Measurements from ENCODE around the gene TAOK2. TPM values are rescaled to one million over a fixed set of nuclear protein-coding genes. Genes with fewer than 3 reads are reported as not detected.

Gene TAOK2
- total and polyA plus RNA-seq, 8 donors: 12.5 to 135 (median 34.3) TPM

- H3K27ac ChIP-seq: peak overlapping the region in 4 of 5 donors; percentile 31 to 94 (median 92)
- H3K27me3 ChIP-seq: no peaks in the 10 kb centered on the region
- WGBS, 5 donors: 81 to 88% (median 82%) methylated on average over 8 to 9 of the region's 9 CpGs
- no peaks in the 10 kb centered on the region for H3K9me3 ChIP-seq
- no peak for DNase-seq
- peak overlapping the region in 2 of 4 donors; percentile 82 to 98 for H3K4me3 ChIP-seq
- peaks cover 25 to 50% (median 41%) of the 10 kb centered on the region in 4 donors for H3K4me1 ChIP-seq
- peaks cover 45 to 52% (median 50%) of the 10 kb centered on the region in 4 donors for H3K36me3 ChIP-seq
- intact Hi-C loops (cut with DNase I; ENCODE audit: low total_unique reads): no loop called here
- TF ChIP-seq POLR2A (IDR thresholded peaks at IDR 0.05): no peak
- no peak for TF ChIP-seq POLR2AphosphoS5 (IDR thresholded peaks at IDR 0.05)
These were observed 3.6 kb downstream of the TAOK2 start for GRCh38 chr16:29977063-29977825.

GRCh38 chr16:29978081-29978480 lies 4.4 kb downstream of the TAOK2 start:
- peaks cover 25 to 48% (median 39%) of the 10 kb centered on the region in 4 donors for H3K4me1 ChIP-seq
- no peak for TF ChIP-seq CTCF (IDR thresholded peaks at IDR 0.05)
- TF ChIP-seq POLR2AphosphoS5 (IDR thresholded peaks at IDR 0.05): no peak
- TF ChIP-seq EP300 (IDR thresholded peaks at IDR 0.05): no peak
- no peak for TF ChIP-seq POLR2A (IDR thresholded peaks at IDR 0.05)
- H3K27ac ChIP-seq: peak overlapping the region in 2 of 5 donors; percentile 90 to 94
- no peak overlapping the region for H3K4me3 ChIP-seq
- no peak for DNase-seq
- no peaks in the 10 kb centered on the region for H3K9me3 ChIP-seq
- WGBS, 5 donors: 92 to 96% (median 94%) methylated on average over 9 of the region's 9 CpGs
- intact Hi-C loops (cut with DNase I; ENCODE audit: low total_unique reads): no loop called here
- H3K27me3 ChIP-seq: no peaks in the 10 kb centered on the region
- H3K36me3 ChIP-seq: peaks cover 51 to 57% (median 56%) of the 10 kb centered on the region in 4 donors

GRCh38 chr16:29978564-29979270 lies 5.0 kb downstream of the TAOK2 start:
- Histone ChIP-seq H3K36me3 (peaks cover 57 to 63% (median 62%) of the 10 kb centered on the region in 4 donors), H3K27ac (no peak overlapping the region), H3K4me3 (no peak overlapping the region), H3K27me3 (no peaks in the 10 kb centered on the region), H3K9me3 (no peaks in the 10 kb centered on the region), H3K4me1 (peaks cover 25 to 46% (median 36%) of the 10 kb centered on the region in 4 donors)
- intact Hi-C loops (cut with DNase I; ENCODE audit: low total_unique reads): no loop called here
- TF ChIP-seq CTCF (IDR thresholded peaks at IDR 0.05) (no peak), EP300 (IDR thresholded peaks at IDR 0.05) (no peak), POLR2AphosphoS5 (IDR thresholded peaks at IDR 0.05) (no peak), POLR2A (IDR thresholded peaks at IDR 0.05) (no peak)
- WGBS, 5 donors: 87 to 93% (median 93%) methylated on average over 9 of the region's 9 CpGs
- no peak for DNase-seq

GRCh38 chr16:29982560-29983419 lies 9.1 kb downstream of the TAOK2 start:
- TF ChIP-seq POLR2A (IDR thresholded peaks at IDR 0.05): no peak
- no peak for TF ChIP-seq POLR2AphosphoS5 (IDR thresholded peaks at IDR 0.05)
- TF ChIP-seq EP300 (IDR thresholded peaks at IDR 0.05): no peak
- TF ChIP-seq CTCF (IDR thresholded peaks at IDR 0.05): no peak
- Histone ChIP-seq H3K4me1 (peaks cover 0 to 11% (median 3%) of the 10 kb centered on the region in 4 donors), H3K4me3 (no peak overlapping the region), H3K36me3 (peaks cover 96 to 100% (median 100%) of the 10 kb centered on the region in 4 donors), H3K27ac (no peak overlapping the region), H3K27me3 (no peaks in the 10 kb centered on the region), H3K9me3 (no peaks in the 10 kb centered on the region)
- DNase-seq: no peak
- WGBS, 5 donors: 82 to 90% (median 89%) methylated on average over 22 to 24 of the region's 24 CpGs
- intact Hi-C loops (cut with DNase I; ENCODE audit: low total_unique reads): no loop called here
